Neural crest cell (in vitro differentiated cells): ENCODE results near the gene GBGT1. TPM values are rescaled to one million over a fixed set of nuclear protein-coding genes. Genes with fewer than 3 reads are reported as not detected.

ENCODE experiments used
- DNase-seq: peaks from one replicate; pipeline ENCODE4 v3.0.0; 2021; ENCODE audit warnings: low read depth, mixed read lengths, low spot score
- H3K27ac Mint-ChIP-seq: one replicate; pipeline ENCODE4 v1.8.0; 2021; ENCODE audit warnings: mild to moderate bottlenecking, mixed read lengths; ENCODE audit not compliant: unreplicated experiment
- H3K27me3 Mint-ChIP-seq: 2 replicates; pipeline ENCODE4 v1.8.0; 2021; ENCODE audit warnings: low read depth, mild to moderate bottlenecking, mixed read lengths
- H3K36me3 Mint-ChIP-seq: 2 replicates; pipeline ENCODE4 v1.8.0; 2021; ENCODE audit warnings: low read depth, mild to moderate bottlenecking, mixed read lengths
- H3K4me1 Mint-ChIP-seq: 2 replicates; pipeline ENCODE4 v1.8.0; 2021; ENCODE audit warnings: mixed read lengths
- H3K4me3 Mint-ChIP-seq: one replicate; pipeline ENCODE4 v1.8.0; 2021; ENCODE audit warnings: mild to moderate bottlenecking, mixed read lengths
- H3K9me3 Mint-ChIP-seq: 2 replicates; pipeline ENCODE4 v1.8.0; 2021; ENCODE audit warnings: mixed read lengths
- CTCF ChIP-seq: fragments of 200-600 bp; sonication (generic); conservative IDR thresholded peaks from 2 replicates; pipeline ENCODE4 v1.5.0; 2021; ENCODE audit warnings: antibody characterized with exemption, mild to moderate bottlenecking
- total RNA-seq: library from RNA; stranded (reverse); gene quantifications from 2 replicates; pipeline ENCODE4 v1.2.1, GENCODE V29; 2021

Gene GBGT1
- total RNA-seq, 1 donor from 2014 or later: 13.8 TPM

- Mint-ChIP-seq H3K9me3 (no peaks in the 10 kb centered on the region), H3K36me3 (no peaks in the 10 kb centered on the region), H3K27me3 (peaks cover 2% of the 10 kb centered on the region), H3K4me1 (peaks cover 14% of the 10 kb centered on the region), H3K27ac (no peak overlapping the region), H3K4me3 (peak overlapping the region; percentile 79)
- no peak for DNase-seq
- TF ChIP-seq CTCF: no peak
Measured at GRCh38 chr9:133161547-133161950, 2.2 kb downstream of the GBGT1 start.

- H3K27ac Mint-ChIP-seq: no peak overlapping the region
- peak; percentile 74 for TF ChIP-seq CTCF
- H3K4me3 Mint-ChIP-seq: peak overlapping the region; percentile 74
- DNase-seq: peak; percentile 40
- H3K9me3 Mint-ChIP-seq: no peaks in the 10 kb centered on the region
- H3K27me3 Mint-ChIP-seq: peaks cover 2% of the 10 kb centered on the region
- H3K4me1 Mint-ChIP-seq: peaks cover 14% of the 10 kb centered on the region
- H3K36me3 Mint-ChIP-seq: no peaks in the 10 kb centered on the region
Measured at GRCh38 chr9:133160742-133161546, 2.8 kb downstream of the GBGT1 start.

GRCh38 chr9:133158695-133159094, 5.0 kb downstream of the GBGT1 start:
- Mint-ChIP-seq H3K4me1 (peaks cover 8% of the 10 kb centered on the region), H3K27ac (no peak overlapping the region), H3K9me3 (no peaks in the 10 kb centered on the region), H3K27me3 (no peaks in the 10 kb centered on the region), H3K4me3 (no peak overlapping the region), H3K36me3 (no peaks in the 10 kb centered on the region)
- no peak for DNase-seq
- no peak for TF ChIP-seq CTCF

- Mint-ChIP-seq H3K27ac (no peak overlapping the region), H3K9me3 (no peaks in the 10 kb centered on the region), H3K36me3 (no peaks in the 10 kb centered on the region), H3K27me3 (no peaks in the 10 kb centered on the region), H3K4me3 (no peak overlapping the region), H3K4me1 (peaks cover 12% of the 10 kb centered on the region)
- no peak for DNase-seq
- no peak for TF ChIP-seq CTCF
Measured at GRCh38 chr9:133155156-133155555, 8.6 kb downstream of the GBGT1 start.

- no peak overlapping the region for H3K27ac Mint-ChIP-seq
- DNase-seq: no peak
- H3K4me1 Mint-ChIP-seq: peaks cover 12% of the 10 kb centered on the region
- H3K9me3 Mint-ChIP-seq: no peaks in the 10 kb centered on the region
- no peak overlapping the region for H3K4me3 Mint-ChIP-seq
- TF ChIP-seq CTCF: no peak
- H3K27me3 Mint-ChIP-seq: no peaks in the 10 kb centered on the region
- no peaks in the 10 kb centered on the region for H3K36me3 Mint-ChIP-seq
Measured at GRCh38 chr9:133154097-133154989, 9.4 kb downstream of the GBGT1 start.
